GM18526 (cell line): ENCODE measurements around the gene UGT1A8.

ENCODE experiments used
- POLR2A ChIP-seq: IDR thresholded peaks from 3 replicates; pipeline ENCODE4 v1.6.1; 2011; ENCODE audit not compliant: insufficient read length; ENCODE audit errors: extremely low read depth

UGT1A8 gene

DNA sequence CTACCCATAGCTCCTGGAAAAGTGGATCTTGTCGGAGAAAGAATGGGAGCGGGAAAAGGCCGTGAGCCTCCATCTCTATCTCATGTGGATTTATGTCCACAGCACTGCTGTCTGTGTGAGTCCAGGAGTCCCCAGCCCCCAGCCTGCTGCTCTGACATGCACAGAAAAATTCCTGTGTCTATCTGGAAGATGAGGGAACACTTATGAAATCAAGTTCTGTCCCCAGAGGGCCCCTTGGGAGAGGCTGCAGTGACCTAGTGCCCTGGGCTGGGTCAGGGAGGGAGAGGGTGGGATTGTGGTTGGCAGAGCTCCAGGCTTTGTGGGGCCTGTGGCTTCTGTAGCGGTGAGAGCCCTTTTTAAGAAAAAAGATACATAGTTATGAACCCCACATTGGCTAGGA is 199.3 kb downstream of the UGT1A8 start:
- TF ChIP-seq POLR2A = no peak

GRCh38 chr2:233817361-233817911 is 200.0 kb downstream of the UGT1A8 start:
- no peak for TF ChIP-seq POLR2A

DNA sequence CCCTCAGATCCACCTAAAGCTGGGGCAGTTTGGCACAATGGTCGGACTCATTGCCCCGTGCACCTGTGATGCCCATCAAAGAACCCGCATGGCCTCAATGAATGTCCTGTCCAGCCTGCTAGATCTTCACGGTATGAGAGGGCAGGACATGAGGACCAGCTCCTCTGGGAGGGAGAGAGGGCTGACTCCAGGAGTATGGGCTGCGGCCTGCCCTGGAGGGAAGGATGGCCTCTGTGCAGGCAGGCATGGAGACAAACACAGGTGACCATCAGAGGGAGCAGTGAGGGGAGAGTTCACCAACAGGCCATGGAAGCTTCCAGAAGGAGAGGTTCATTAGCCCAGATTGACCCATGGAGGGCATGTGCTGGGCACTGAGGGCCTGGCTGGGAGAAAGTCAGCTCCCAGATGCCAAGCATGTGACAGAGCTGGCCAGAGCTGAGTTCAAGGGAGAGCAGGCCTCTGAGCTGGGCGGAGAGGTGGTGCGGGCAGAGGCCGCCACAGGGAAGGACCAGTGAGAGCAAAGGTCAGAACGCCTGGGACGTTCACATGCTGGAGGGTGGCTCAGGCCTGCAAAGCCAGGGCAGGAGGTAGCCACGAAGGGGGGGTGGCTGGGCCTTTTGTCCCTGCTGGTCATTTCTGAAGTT is 200.7 kb downstream of the UGT1A8 start:
- TF ChIP-seq POLR2A = no peak

DNA sequence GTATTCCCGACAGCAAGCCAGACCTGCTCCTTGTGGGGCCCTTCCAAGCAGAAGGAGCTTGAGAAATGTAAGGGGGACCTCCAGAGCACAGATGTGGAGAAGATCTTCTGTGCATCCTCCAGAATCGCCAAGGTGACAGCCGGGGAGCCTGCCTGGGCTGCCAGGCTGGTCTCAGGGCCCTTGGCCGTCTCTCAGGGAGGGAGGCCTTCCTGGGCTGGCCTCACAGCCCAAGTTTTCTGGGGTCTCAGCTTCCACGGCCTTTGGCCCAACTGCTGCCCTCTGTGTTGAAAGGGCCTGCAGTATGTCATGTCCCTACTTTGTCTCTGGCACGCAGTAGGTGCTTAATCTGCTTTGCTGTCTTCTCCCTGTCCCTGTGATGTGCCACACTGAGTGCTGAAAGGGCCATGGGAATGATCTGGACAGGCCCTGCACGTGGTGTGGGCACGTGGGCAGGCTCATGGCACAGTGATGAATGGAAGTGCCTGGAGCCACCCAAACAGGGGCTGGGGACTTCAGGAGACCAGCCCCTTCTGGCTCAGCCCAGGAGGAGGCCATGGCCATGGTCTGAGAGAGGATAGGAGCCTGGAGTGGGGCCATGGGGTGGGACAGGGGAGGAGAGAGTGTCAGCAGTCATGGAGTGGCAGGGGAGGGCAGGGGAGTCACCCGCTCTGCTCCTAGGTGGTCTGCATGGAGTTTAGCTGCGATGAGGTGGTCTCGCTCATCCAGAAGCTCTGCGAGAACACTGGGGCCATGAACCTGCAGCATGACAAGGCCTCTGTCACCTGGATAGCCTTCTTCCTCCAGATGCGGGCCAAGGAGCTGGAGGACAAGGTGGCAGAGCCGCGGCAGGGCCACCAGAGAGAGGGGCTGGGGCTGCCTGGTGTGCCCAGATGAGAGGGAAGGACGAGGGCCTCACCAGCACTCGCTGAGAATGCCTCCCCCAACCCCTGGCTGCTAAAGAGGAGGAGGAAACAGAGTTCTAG is 201.5 kb downstream of the UGT1A8 start:
- TF ChIP-seq POLR2A = no peak

DNA sequence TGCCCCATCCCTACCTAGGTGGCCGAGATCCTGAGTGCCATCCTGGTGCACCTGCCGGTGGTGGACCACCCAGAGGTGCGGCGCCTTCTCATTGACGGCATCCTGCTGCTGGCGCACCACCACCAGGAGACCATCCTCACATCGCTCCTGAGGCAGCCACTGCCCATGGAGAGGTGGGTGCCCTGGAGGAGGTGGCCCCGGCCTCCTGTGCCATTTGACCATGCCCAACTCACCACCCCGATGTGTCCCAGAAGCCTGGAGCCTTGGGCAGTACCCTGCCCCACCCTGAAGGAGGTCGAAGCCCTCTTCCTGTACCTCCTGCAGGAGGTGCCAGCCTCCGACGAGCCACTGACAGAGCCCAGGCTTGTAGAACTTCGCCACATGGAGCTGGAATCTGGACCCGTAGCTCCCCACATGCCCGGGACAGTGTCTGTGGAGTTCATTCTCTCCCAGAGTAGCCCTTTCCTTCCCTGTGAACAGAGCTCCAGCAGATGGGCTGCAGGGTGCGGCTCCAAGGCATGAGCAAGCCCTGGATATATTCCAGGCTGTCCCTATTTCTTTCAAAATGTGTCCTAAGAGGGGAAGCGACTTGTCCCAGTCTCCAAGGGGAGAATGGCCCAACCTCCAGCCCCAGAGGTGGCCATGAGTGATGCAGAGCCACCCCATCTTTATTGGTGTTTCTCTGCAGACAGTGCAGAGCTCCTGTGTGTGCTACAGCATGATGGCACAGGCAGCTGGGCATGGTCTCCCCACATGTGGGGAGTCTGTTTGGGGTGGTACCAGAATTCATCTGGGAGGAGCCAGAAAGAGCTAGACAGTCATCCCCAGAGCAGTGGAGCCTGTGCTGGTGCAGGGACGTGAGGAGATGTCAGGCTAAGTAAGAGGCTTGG is 202.7 kb downstream of the UGT1A8 start:
- TF ChIP-seq POLR2A = no peak

DNA sequence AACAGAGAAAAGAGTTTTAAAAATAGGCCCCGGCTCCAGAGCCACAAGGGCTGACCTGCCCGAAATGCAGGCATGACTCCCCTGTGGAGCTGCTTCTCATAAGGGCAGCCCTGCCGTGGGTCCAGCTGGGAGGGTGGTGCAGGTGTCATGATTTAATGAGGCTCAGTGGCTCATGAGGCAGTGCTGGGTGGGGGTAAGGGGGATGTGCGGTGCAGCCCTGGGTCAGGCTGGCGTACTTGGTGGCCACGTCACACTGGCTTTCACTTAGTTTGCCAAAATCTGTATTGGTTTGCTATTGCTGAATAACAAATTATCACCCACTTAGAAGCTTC is 203.3 kb downstream of the UGT1A8 start:
- TF ChIP-seq POLR2A = no peak

GRCh38 chr2:233821196-233821595 is 203.8 kb downstream of the UGT1A8 start:
- no peak for TF ChIP-seq POLR2A

GRCh38 chr2:233821709-233822100 is 204.3 kb downstream of the UGT1A8 start:
- TF ChIP-seq POLR2A = no peak

GRCh38 chr2:233822101-233822771 is 204.8 kb downstream of the UGT1A8 start:
- no peak for TF ChIP-seq POLR2A
